B cell (primary cell): ENCODE data around the gene CATSPERE. TPM values are rescaled to one million over a fixed set of nuclear protein-coding genes. Genes with fewer than 3 reads are reported as not detected.

Source experiments
- ATAC-seq: fragments of 200-7000 bp; cut with Tn5 transposase; one replicate; pipeline ENCODE4 v1.10.0; 2021; ENCODE audit warnings: low read depth, mild to moderate bottlenecking, moderate number of reproducible peaks, moderate library complexity
- CTCF ChIA-PET: fragments of 350-600 bp; sonication (Branson Sonifier 250); formaldehyde crosslinking; loops from one replicate; lab custom pipeline; 2021; ENCODE audit warnings: antibody characterized with exemption, inconsistent platforms; lab: Charles Lee
- POLR2A ChIA-PET: fragments of 350-600 bp; sonication (Branson Sonifier 250); formaldehyde crosslinking; loops from one replicate; lab custom pipeline; 2021; ENCODE audit warnings: antibody characterized with exemption; lab: Charles Lee
- DNase-seq: peaks from one replicate; pipeline ENCODE4 v3.0.0; 2013
- H2AFZ ChIP-seq: 2 replicates; pipeline ENCODE4 v1.6.1; 2012; ENCODE audit warnings: mild to moderate bottlenecking, low read depth, low read length; ENCODE audit not compliant: insufficient read depth, poor library complexity, severe bottlenecking
- H3K27ac ChIP-seq, 2 donors: 1 replicate in 1 of 2; 2 replicates in 1 of 2; pipeline ENCODE4 v1.5.1; 2012 to 2013; ENCODE audit warnings: low read length in 2 of 2, mild to moderate bottlenecking in 2 of 2, moderate library complexity in 1 of 2
- H3K27me3 ChIP-seq, 4 experiments: fragments of 200-600 bp in 1 of 4; sonication (generic) in 1 of 4; replicated peaks in 1 of 4; 1 replicate in 2 of 4; 2 replicates in 2 of 4; pipeline versions ENCODE4 v1.6.1 to v1.7.0; 2013 to 2016; ENCODE audit warnings: low read length in 3 of 4, mild to moderate bottlenecking in 2 of 4, mixed read lengths in 1 of 4, moderate library complexity in 1 of 4; ENCODE audit not compliant: insufficient read depth in 4 of 4, control insufficient read depth in 3 of 4; ENCODE audit errors: control extremely low read depth in 1 of 4
- H3K36me3 ChIP-seq, 2 experiments: replicated peaks in 1 of 2; 1 replicate in 1 of 2; 2 replicates in 1 of 2; pipeline versions ENCODE4 v1.6.1 to v1.7.1; 2013; ENCODE audit warnings: low read length in 1 of 2; ENCODE audit not compliant: insufficient read depth in 2 of 2, control insufficient read depth in 1 of 2; ENCODE audit errors: control extremely low read depth in 1 of 2, extremely low read depth in 1 of 2
- H3K4me1 ChIP-seq, 2 donors: fragments of 200-600 bp in 1 of 2; sonication (generic) in 1 of 2; 1 replicate in 1 of 2; 2 replicates in 1 of 2; pipeline versions ENCODE4 v1.5.1 to v1.6.1; 2013 to 2017; ENCODE audit warnings: low read length in 2 of 2; ENCODE audit not compliant: control insufficient read depth in 2 of 2, insufficient read depth in 2 of 2
- H3K4me2 ChIP-seq: replicated peaks from 2 replicates; pipeline ENCODE3; 2012; ENCODE audit warnings: mild to moderate bottlenecking, low read depth, low read length; ENCODE audit not compliant: poor library complexity, severe bottlenecking
- H3K4me3 ChIP-seq, 5 experiments: fragments of 200-600 bp in 1 of 5; sonication (generic) in 1 of 5; 1 replicate in 3 of 5; 2 replicates in 2 of 5; pipeline versions ENCODE4 v1.5.1 to v1.7.0; 2011 to 2016; ENCODE audit warnings: low read length in 4 of 5, mild to moderate bottlenecking in 4 of 5, low read depth in 2 of 5, control low read depth in 1 of 5, moderate library complexity in 1 of 5; ENCODE audit not compliant: insufficient read depth in 1 of 5; ENCODE audit errors: control extremely low read depth in 1 of 5, extremely low read depth in 1 of 5
- H3K79me2 ChIP-seq: fragments of 200-600 bp; sonication (generic); one replicate; pipeline ENCODE4 v1.6.0; 2016; ENCODE audit warnings: low read length; ENCODE audit not compliant: control insufficient read depth, insufficient read depth
- H3K9ac ChIP-seq: fragments of 200-600 bp; sonication (generic); 2 replicates; pipeline ENCODE4 v1.6.1; 2017; ENCODE audit warnings: mild to moderate bottlenecking, low read length, moderate library complexity
- H3K9me3 ChIP-seq, 3 donors: one replicate each; pipeline versions ENCODE4 v1.6.1 to v1.7.1; 2013; ENCODE audit warnings: low read length in 2 of 3; ENCODE audit not compliant: control insufficient read depth in 2 of 3, insufficient read depth in 1 of 3; ENCODE audit errors: control extremely low read depth in 1 of 3
- H4K20me1 ChIP-seq: 2 replicates; pipeline ENCODE4 v1.6.0; 2012; ENCODE audit warnings: mild to moderate bottlenecking, low read length; ENCODE audit not compliant: insufficient read depth, control insufficient read depth, poor library complexity, severe bottlenecking
- H3K27ac Mint-ChIP-seq: one replicate; pipeline ENCODE4 v1.8.0; 2021; ENCODE audit warnings: mixed read lengths
- H3K27me3 Mint-ChIP-seq: one replicate; pipeline ENCODE4 v1.8.0; 2021; ENCODE audit warnings: mixed read lengths
- H3K4me1 Mint-ChIP-seq: one replicate; pipeline ENCODE4 v1.8.0; 2021; ENCODE audit warnings: mixed read lengths
- H3K4me3 Mint-ChIP-seq: one replicate; pipeline ENCODE4 v1.8.0; 2021; ENCODE audit warnings: mixed read lengths
- H3K9me3 Mint-ChIP-seq: one replicate; pipeline ENCODE4 v1.8.0; 2022; ENCODE audit warnings: mixed read lengths; ENCODE audit not compliant: insufficient read depth
- EZH2 ChIP-seq: IDR thresholded peaks from 2 replicates; pipeline ENCODE4 v1.6.1; 2012; ENCODE audit warnings: borderline replicate concordance, low read depth, mild to moderate bottlenecking, moderate library complexity, low read length; ENCODE audit not compliant: insufficient read depth, poor library complexity, severe bottlenecking
- WGBS: methylation state at CpG from one replicate; pipeline ENCODE4 v1.1.5; 2013; ENCODE audit warnings: missing lambda C conversion rate; ENCODE audit not compliant: insufficient coverage; 5-methylcytosine and 5-hydroxymethylcytosine counted together
- intact Hi-C: fragments of 100-400 bp; cut with micrococcal nuclease; formaldehyde crosslinking; loops from one replicate; pipeline ENCODE4 v1.10.0; 2022
- polyA plus RNA-seq: library from polyadenylated mRNA; depleted of rRNA; stranded (reverse); fragments of >200 nt; gene quantifications from 2 replicates; pipeline ENCODE4 v1.2.3, GENCODE V29; 2012
- total RNA-seq, 2 donors: library from RNA; stranded (reverse); fragments of 120-200 nt in 1 of 2; gene quantifications; 1 replicate in 1 of 2; 2 replicates in 1 of 2; pipeline versions ENCODE4 v1.2.3 to v1.2.4, GENCODE V29; 2013 to 2022
- TF ChIP-seq, protein P1 (sequence below): fragments of 200-600 bp; IDR thresholded peaks from one replicate; pipeline ENCODE4 v1.8.0; 2022; ENCODE audit warnings: antibody characterized with exemption, mild to moderate bottlenecking

The CATSPERE gene
- total and polyA plus RNA-seq, 2 donors (not counting 1 experiment from before 2014, with no cell fraction given), result 0.82 to 3.1 TPM

DNA sequence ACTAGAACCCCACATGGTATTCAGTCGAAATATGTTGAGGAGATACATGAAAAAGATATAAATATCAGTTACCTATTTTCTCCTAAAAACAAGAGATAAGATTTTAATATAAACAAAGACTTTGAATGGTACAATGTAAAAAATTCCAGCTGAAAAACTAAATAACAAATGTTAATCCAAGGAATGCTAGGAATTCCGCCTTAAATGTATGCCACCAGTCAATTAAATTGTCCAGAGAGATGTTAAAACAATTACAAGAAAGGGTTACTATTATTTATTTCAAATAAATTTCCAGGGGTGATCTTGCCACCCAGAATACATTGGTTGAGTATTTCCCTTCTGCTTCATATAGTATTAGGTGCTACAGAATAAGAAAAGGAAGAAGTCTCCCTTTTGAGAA lies 13.5 kb upstream of the CATSPERE start:
- POLR2A ChIA-PET, result interaction anchor here (0.5 kb wide), 1 partner anchor 513 kb away, joined by 6 read pairs; no protein-coding TSS in a partner anchor
- ATAC-seq, result no peak
- intact Hi-C loops, result no loop called here
- Mint-ChIP-seq H3K27me3 (no peaks in the 10 kb centered on the region), H3K4me1 (peaks cover 57% of the 10 kb centered on the region), H3K9me3 (no peaks in the 10 kb centered on the region), H3K4me3 (no peak overlapping the region), H3K27ac (no peak overlapping the region)
- Histone ChIP-seq H3K4me1 (peaks cover 17 to 19% of the 10 kb centered on the region in 2 donors), H3K79me2 (peaks cover 85% of the 10 kb centered on the region), H3K4me2 (peak overlapping the region; percentile 14), H3K4me3 (no peak overlapping the region), H3K9ac (no peak overlapping the region), H3K36me3 (peaks cover 3 to 13% of the 10 kb centered on the region in 2 experiments), H3K9me3 (no peaks in the 10 kb centered on the region), H3K27me3 (no peaks in the 10 kb centered on the region), H3K27ac (no peak overlapping the region), H4K20me1 (peaks cover 32% of the 10 kb centered on the region), H2AFZ (no peak overlapping the region)
- CTCF ChIA-PET, result no interaction called here
- no peak for DNase-seq
- TF ChIP-seq EZH2, result no peak
- TF ChIP-seq, protein P1, sequence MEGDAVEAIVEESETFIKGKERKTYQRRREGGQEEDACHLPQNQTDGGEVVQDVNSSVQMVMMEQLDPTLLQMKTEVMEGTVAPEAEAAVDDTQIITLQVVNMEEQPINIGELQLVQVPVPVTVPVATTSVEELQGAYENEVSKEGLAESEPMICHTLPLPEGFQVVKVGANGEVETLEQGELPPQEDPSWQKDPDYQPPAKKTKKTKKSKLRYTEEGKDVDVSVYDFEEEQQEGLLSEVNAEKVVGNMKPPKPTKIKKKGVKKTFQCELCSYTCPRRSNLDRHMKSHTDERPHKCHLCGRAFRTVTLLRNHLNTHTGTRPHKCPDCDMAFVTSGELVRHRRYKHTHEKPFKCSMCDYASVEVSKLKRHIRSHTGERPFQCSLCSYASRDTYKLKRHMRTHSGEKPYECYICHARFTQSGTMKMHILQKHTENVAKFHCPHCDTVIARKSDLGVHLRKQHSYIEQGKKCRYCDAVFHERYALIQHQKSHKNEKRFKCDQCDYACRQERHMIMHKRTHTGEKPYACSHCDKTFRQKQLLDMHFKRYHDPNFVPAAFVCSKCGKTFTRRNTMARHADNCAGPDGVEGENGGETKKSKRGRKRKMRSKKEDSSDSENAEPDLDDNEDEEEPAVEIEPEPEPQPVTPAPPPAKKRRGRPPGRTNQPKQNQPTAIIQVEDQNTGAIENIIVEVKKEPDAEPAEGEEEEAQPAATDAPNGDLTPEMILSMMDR, result no peak
- no CpG with 5 or more reads among the region's 2 CpGs for WGBS

DNA sequence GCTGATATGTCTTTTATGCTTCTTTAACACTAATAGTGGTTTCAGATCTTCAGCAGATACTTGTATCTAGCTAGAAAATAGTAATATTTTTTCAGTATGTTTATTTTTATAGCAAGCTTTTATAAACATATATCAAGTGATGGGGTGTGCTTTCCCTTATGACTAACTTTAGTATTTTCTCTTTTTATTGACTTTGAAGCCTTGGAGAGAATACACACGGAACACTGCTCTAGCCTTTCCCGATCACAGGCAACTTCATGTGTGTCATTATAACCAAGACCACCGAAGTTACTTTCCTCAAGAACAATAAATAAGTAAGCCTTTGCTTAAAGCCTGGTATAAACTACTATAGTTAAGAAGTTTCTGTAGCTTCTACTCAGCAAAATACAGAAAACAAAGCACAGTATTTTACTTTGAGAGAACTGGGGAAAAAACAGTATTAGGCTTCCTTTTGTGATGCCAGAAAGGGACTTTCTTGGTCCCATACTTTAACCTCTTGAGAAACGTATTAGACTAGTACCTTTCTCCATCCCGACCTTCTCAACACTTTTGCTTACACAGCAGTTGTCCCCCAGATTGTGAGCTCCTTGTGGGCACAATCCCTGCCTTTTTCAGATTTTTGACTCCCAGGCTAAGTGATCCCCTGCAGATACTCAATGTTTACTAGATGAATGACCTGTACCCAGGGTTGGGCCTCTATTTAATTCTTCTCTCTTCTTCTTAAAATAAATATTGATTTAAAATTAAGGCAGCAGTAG lies 12.6 kb upstream of the CATSPERE start:
- 100% methylated on average over 1 of the region's 5 CpGs for WGBS
- H3K4me2 ChIP-seq, result no peak overlapping the region

More for the DNA sequence above, 12.6 kb upstream of the CATSPERE start:
- POLR2A ChIA-PET, result no interaction called here
- H3K36me3 ChIP-seq, result peaks cover 3 to 13% of the 10 kb centered on the region in 2 experiments
- no peaks in the 10 kb centered on the region for H3K27me3 ChIP-seq
- no peak for DNase-seq
- no peak overlapping the region for H2AFZ ChIP-seq
- CTCF ChIA-PET, result no interaction called here
- no peak overlapping the region for H3K27ac ChIP-seq
- no peaks in the 10 kb centered on the region for H3K27me3 Mint-ChIP-seq
- intact Hi-C loops, result no loop called here
- H3K4me1 ChIP-seq, result peaks cover 20 to 21% of the 10 kb centered on the region in 2 donors
- no peaks in the 10 kb centered on the region for H3K9me3 Mint-ChIP-seq
- peaks cover 76% of the 10 kb centered on the region for H3K79me2 ChIP-seq
- H3K4me1 Mint-ChIP-seq, result peaks cover 54% of the 10 kb centered on the region
- no peaks in the 10 kb centered on the region for H3K9me3 ChIP-seq
- ATAC-seq, result no peak
- peaks cover 23% of the 10 kb centered on the region for H4K20me1 ChIP-seq
- no peak for TF ChIP-seq EZH2
- TF ChIP-seq, protein P1, result no peak
- no peak overlapping the region for H3K4me3 Mint-ChIP-seq
- H3K27ac Mint-ChIP-seq, result peak overlapping the region; percentile 27
- no peak overlapping the region for H3K9ac ChIP-seq
- H3K4me3 ChIP-seq, result no peak overlapping the region
